GM21515 (cell line): ENCODE data around the gene ATG9A.
"Not testable (repeated sequence)": the region's sequence is repeated elsewhere in the genome, so short reads cannot be mapped to it uniquely, and the experiment has no call there.

ENCODE experiments used
- ATAC-seq: cut with Tn5 transposase; IDR thresholded peaks from one replicate; pipeline ENCODE4 v1.9.1; 2021; ENCODE audit not compliant: unreplicated experiment

Gene ATG9A

DNA sequence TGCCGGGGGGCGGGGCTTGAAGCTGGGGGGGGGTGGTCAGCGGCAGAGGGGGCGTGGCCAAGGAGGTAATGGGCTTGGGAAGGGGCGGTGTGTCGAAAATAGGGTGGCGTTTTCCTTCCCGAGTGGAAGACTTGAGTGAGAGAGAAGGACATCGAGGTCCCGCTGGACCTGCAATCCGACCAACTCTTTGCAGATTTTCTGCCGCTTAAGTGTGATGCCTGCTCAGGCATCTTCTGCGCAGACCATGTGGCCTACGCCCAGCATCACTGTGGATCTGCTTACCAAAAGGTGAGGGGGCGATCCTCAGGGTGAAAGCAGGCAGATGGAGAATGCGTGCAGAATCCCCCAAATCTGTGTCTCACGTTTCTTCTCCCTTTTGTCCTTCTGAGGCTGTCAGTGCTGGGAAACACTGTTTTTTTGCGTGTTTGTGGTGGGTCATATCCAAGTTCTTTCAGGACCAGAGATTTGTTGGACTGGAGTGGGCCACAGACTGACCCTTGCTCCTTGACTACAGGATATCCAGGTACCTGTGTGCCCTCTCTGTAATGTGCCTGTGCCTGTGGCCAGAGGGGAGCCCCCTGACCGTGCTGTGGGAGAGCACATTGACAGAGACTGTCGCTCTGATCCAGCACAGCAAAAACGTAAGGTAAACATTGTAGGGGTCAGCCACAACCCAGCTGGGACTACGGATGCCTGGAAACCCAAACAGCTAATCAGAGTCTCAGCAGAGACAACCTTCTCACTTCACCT is 22.1 kb downstream of the ATG9A start:
- ATAC-seq: no peak

DNA sequence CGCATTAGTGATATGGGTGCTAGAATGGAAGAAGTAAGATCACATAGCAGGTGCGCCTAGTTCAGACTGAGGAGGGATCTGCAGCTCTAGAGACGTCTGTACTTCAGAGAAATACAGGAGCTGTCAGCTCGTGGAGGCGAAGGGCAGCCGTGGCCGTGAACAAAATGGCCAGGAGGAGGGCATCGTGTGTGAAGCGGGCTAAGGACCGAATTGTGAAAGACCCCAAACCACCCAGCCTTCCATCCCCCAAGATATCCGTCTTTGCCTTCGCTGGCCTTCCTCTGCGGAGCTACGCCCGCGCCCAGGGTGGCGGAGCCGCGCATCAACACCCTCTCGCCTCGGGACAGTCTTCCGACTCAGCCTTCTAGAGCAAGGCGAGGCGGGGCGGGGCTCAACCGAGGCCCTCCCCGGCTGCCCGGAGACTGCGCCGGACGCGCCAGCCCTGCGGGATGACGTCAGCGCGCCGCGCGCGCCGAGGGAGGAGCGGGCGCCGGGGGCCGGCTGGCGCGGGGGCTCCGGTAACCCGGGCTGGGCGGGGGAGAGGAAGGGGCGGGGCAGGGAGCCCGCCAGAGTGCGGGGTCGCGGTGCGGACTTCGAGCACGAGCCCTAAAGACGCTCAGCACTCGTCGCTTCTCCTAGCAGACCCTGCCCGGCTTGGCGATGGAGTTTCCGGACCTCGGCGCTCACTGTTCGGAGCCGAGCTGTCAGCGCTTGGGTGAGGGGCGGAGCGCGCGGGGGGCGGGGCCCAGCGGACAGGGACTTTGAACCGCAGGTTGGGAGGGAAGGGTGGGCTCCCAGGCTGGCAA is 22.9 kb downstream of the ATG9A start, which contains the start of gene ZFAND2B:
TSS of gene ZFAND2B (plus strand) at position 455 of the 806 bp plus-strand sequence. CDS start at position 661, 206 bp downstream.
- ATAC-seq: peak; percentile 96

DNA sequence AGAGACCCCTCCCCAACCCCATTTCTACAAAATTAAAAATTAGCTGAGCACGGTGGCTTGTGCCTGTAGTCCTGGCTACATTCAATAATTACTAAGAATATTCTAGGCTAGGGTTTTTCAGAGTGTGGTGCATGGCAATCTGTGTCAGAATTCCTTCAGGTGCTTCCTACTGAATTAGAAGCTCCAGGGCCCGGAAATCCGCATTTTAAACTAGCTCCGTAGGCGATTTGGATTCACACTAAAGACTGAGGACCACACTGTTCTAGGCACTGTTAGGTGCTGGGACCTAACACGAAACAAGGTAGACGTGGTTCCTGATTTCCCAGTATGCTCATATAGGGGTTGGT is 23.5 kb downstream of the ATG9A start:
- no peak for ATAC-seq

DNA sequence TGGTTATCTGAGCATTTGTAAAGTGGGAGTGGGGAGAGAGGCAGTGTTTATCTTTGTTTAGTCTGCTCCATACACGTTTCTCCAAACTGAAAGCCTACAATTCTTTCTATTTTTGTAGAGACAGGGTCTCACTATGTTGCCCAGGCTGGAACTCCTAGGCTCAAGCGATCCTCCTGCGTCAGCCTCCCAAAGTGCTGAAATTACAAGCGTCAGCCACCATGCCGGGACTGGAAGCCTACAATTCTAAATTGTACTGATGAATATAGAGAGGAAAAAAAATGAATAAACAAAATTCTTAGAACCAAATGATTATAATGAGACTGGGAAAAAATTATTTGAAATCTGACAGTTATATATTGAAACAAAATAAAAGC is 24.3 kb downstream of the ATG9A start:
- no peak for ATAC-seq

DNA sequence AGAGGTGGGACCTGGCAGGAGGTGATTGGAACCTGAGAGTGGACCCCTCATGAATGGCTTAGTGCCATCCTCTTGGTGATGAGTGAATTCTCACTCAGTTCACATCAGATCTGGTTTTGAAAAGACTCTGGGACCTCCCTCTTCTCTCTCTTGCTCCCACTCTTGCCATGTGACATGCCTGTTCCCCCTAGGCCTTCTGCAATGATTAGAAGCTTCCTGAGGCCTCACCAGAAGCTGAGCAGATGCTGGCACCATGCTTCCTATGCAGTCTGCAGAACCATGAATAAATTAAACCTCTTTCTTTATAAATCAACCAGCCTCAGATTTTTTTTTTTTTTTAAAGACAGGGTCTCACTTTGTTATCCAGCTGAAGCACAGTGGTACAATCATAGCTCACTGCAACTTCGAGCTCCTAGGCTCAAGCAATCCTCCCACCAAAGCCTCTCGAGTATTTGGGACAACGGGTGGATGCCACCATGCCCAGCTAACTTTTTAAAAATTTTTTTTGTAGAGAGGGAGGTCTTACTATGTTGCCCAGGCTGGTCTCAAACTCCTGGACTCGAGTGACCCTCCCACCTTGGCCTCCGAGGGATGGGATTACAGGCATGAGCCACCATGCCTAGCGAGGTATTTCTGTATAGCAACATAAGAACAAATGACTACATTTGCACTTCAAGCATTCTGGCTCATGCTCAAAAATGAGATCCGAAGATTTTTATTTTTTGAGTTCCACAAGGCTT is 24.8 kb downstream of the ATG9A start:
- ATAC-seq: no peak

DNA sequence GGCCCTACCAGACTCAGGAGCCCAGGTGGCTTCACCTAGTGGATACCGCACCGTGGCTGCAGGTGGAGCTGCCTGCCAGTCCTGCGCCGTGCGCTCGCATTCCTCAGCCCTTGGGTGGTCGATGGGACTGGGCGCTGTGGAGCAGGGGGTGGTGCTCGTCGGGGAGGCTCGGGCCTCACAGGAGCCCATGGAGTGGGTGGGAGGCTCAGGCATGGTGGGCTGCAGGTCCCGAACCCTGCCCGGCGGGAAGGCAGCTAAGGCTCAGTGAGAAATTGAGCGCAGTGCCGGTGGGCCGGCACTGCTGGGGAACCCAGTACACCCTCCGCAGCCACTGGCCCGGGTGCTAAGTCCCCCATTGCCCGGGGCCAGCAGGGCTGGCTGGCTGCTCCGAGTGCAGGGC is 28.1 kb downstream of the ATG9A start:
- not testable (repeated sequence) for ATAC-seq

DNA sequence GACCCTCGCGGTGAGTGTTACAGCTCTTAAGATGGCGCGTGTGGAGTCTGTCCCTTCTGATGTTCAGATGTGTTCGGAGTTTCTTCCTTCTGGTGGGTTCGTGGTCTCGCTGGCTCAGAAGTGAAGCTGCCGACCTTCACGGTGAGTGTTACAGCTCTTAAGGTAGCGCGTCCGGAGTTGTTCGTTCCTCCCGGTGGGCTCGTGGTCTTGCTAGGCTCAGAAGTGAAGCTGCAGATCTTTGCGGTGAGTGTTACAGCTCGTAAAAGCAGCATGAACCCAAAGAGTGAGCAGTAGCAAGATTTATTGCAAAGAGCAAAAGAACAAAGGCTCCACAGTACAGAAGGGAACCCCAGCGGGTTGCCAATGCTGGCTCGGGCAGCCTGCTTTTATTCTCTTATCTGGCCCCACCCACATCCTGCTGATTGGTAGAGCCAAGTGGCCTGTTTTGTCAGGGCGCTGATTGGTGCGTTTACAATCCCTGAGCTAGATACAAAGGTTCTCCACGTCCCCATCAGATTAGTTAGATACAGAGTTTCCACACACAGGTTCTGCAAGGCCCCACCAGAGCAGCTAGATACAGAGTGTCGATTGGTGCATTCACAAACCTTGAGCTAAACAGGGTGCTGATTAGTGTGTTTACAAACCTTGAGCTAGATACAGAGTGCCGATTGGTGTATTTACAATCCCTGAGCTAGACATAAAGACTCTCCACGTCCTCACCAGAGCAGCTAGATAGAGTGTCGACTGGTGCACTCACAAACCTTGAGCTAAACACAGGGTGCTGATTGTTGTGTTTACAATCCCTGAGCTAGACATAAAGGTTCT is 28.7 kb downstream of the ATG9A start:
- ATAC-seq: not testable (repeated sequence)

DNA sequence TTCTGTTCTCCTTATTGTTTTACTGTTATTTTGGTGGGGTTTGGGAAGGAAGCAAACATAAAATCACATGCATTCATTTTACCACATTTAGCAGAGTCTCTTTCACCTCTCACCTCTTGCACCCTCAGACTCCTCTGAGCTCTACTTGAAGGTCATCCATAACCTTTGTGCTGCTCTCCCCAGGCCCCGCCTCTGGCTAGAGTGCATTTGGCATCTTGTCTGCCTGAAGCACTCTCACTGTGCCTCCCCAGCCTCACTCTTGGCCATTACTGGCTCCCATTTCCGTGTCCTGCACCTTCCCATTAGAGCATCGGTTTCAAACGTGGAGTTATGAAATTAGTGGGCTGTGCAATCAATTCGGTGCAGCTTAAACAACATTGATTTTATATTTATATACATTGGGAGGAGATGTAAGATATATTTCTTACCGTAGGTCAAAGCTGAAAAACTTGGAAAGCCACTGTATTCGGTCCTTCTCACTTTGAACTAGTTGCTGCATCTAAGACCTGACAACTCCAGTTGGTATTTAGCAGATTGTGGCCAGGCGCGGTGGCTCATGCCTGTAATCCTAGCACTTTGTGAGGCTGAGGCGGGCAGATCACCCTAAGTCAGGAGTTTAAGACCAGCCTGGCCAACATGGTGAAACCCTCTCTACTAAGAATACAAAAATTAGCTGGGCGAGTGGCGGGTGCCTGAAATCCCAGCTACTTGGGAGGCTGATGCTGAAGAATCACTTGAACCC is 29.8 kb downstream of the ATG9A start:
- no peak for ATAC-seq

DNA sequence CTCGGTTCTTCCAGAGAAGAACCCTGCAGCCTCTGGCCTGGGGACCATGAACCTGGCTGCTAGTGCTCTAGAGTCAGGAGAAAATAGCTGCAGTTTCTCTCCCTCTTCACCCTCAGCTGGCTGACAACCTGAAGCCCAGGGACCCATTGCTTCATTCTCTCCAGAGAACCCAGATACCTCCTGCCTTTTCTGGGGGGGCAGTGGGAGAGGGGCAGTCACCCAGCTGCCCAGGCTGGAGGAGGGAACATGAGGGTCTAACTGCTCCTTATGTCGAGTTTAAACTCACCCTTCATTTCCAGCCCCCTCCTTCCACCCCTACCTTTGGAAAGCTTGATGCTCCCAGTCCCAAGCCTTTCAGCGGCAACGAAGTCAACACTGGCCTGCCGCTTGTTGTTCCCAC is 30.5 kb downstream of the ATG9A start:
- ATAC-seq: no peak

DNA sequence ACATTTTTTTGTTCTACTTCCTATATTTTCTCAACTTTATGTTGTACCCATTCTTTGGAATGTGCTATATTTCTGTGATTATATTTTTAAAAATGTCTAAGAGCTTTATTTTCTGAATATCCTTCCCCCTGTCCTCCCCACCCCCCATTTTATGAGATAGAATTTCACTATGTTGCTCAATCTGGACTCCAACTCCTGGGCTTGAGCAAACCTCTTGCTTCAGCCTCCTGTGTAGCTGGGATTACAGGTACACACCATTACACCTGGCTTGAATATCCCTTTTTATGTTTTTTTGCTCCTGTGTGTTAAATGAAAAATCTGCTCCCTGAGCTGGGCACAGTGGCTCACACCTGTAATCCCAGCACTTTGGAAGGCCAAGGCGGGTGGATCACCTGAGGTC is 32.0 kb downstream of the ATG9A start:
- ATAC-seq: no peak

DNA sequence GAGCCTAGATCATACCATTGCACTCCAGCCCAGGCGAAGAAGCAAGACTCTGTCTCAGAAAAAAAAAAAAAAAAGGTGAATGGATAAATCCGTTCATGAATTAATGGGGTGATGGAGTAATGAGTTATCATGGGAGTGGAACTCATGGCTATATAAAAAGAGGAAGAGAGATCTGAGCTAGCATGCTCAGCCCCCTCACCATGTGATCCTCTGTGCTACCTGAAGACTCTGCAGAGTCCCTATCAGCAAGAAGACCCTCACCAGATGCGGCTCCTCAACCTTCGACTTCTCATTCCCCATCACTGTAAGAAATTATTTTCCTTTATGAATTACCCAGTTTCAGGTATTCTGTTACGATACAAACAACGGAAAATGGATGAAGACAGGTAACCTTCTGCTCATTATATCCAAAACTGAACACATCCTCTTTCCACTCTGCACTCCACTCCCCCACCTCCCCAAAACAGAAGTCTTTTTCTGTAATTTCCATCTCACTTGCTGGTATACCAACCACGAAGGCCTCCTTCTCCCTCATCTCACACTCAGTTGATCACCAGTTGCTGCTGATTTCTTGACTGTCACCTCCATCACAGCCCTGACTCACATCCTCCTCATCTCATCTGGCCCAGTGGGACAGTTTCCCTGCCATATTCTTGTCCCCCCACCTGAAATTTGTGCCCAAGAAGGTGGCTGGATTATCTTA is 42.5 kb downstream of the ATG9A start:
- ATAC-seq: no peak

DNA sequence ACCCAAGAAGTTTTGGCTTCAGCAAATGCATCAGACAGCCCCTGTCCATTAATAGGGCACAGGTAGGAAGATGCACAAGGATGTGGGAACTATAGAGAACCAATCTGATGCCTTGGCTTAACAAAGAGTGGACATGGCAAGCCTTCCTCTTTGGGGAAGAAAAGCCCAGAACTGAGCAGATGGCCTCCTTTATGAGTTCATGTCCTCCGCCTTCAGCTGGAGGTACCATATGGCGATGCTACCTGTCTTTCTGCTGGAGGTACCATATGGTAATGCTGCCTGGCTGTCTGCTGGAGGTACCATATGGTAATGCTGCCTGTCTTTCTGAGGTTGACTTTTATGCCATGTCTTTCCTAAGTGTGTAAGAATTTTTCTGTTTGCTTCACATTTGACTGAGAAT is 45.3 kb downstream of the ATG9A start:
- no peak for ATAC-seq

DNA sequence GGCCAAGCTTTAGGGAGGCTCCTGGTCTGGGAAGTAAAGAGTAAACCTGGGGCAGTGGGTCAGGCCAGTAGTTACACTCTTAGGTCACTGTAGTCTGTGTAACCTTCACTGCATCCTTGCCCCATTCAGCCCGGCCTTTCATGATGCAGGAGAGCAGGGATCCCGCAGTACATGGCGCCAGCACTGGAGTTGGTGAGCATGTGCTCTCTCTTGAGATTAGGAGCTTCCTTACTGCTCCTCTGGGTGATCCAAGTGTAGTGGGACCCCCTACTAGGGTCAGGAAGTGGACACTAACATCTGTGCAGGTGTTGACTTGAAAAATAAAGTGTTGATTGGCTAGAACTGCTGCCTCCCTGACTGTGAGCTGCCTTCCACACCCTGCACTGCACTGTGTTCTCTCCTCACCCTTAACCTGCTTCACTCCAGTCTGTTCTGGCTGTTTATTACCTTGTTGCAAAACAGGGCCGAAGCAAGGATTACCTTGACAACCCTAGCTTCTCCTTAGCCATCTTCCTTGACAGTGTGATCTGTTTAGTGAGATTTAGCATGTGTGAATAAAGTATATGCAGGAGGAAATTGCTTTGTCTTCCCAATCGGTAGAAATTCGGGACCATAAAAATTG is 46.2 kb downstream of the ATG9A start:
- no peak for ATAC-seq

DNA sequence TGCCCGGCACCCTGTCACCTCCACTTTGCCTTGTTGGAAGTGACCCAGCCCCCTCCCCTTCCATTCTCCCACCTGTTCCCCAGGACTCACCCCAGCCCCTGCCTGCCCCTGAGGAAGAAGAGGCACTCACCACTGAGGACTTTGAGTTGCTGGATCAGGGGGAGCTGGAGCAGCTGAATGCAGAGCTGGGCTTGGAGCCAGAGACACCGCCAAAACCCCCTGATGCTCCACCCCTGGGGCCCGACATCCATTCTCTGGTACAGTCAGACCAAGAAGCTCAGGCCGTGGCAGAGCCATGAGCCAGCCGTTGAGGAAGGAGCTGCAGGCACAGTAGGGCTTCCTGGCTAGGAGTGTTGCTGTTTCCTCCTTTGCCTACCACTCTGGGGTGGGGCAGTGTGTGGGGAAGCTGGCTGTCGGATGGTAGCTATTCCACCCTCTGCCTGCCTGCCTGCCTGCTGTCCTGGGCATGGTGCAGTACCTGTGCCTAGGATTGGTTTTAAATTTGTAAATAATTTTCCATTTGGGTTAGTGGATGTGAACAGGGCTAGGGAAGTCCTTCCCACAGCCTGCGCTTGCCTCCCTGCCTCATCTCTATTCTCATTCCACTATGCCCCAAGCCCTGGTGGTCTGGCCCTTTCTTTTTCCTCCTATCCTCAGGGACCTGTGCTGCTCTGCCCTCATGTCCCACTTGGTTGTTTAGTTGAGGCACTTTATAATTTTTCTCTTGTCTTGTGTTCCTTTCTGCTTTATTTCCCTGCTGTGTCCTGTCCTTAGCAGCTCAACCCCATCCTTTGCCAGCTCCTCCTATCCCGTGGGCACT is 46.9 kb downstream of the ATG9A start:
- no peak for ATAC-seq

DNA sequence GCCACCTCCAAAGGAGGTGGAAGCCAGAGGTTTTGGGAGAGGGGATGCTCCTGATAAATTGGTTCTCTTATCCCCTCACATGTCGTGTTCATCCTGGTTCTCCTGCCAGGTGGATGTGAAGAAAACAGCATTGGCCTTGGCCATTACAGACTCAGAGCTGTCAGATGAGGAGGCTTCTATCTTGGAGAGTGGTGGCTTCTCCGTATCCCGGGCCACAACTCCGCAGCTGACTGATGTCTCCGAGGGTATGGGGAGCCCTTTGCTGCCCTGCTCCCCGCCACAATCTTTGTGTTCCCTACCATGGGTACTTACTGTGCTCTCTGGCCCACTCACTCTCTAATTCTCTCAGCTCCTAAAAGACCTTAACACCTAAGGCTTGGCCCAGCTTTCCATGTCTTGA is 47.9 kb downstream of the ATG9A start:
- no peak for ATAC-seq

DNA sequence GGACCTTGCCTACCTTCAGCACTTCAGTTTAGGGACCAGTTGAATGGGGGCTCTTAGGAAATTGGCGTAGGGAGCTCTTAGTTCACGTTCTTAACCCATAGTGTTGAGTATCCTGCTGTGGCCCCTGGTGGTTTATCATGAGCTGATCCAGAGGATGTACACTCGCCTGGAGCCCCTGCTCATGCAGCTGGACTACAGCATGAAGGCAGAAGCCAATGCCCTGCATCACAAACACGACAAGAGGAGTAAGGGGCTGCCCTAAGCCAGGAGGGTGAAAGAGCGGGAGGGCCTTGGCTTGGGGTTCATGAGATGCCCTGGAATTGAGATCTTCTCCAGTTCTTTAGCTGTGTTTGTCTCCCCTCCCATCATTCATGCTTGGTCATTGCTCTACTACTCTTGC is 48.5 kb downstream of the ATG9A start:
- no peak for ATAC-seq

DNA sequence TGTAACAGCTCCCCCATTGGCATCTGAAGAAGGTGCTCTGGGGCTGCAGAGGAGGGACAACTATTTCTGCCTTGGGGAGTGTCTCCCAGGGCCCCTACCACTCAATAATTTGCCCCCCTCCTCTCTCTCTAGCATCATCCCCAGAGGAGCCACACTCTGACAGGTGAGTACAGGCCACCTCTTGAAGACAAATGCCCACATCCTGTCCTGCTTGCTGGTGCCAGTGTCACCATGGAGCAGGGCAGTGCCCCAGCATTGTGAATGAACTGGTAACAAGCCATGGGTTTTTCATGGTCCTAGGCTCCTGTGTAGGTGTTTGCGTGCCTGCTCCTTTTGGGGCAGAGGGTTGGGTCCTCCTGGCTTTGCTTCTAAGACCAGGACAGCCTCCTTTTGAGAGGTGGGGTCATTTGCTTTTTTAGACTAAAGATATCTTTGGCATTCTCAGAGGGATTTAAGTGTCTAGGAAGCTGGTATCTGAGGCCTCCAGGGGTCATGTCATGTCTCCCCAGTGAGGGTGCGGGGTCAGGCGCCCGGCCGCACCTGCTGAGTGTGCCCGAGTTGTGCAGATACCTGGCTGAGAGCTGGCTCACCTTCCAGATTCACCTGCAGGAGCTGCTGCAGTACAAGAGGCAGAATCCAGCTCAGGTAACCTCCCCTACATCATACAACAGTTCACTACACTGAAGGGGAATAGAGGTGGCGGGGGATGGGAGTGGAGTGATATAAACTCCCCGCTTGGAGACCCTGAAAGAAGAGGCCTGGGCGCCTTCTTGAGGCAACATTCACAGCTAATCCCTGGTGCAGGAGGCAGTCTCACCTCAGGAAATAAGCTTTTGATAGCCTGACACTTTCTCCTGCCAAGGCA is 49.6 kb downstream of the ATG9A start:
- ATAC-seq: no peak
